Astrocyte (in vitro differentiated cells and primary cell): ENCODE measurements around the gene CCL28. TPM values are rescaled to one million over a fixed set of nuclear protein-coding genes. Genes with fewer than 3 reads are reported as not detected.

Experiments used
- DNase-seq: peaks from one replicate; pipeline ENCODE4 v3.0.0-alpha.2; 2010; ENCODE audit warnings: low read depth
- FAIRE-seq: peaks from 2 replicates; lab custom pipeline; 2011; peaks lifted over from hg19 to GRCh38; lab: Jason Lieb, UNC
- H2AFZ ChIP-seq: 2 replicates; pipeline ENCODE4 v1.6.0; 2012; ENCODE audit warnings: low read depth, low read length, inconsistent platforms
- H3K27ac ChIP-seq: 2 replicates; pipeline ENCODE4 v1.5.1; 2011; ENCODE audit warnings: low read depth, low read length, inconsistent platforms
- H3K27me3 ChIP-seq: 2 replicates; pipeline ENCODE4 v1.6.0; 2011; ENCODE audit warnings: low read length, inconsistent platforms; ENCODE audit not compliant: insufficient read depth
- H3K36me3 ChIP-seq: 2 replicates; pipeline ENCODE4 v1.5.1; 2011; ENCODE audit warnings: low read length, inconsistent platforms; ENCODE audit not compliant: insufficient read depth
- H3K4me1 ChIP-seq: 2 replicates; pipeline ENCODE4 v1.5.1; 2011; ENCODE audit warnings: low read length, inconsistent platforms; ENCODE audit not compliant: insufficient read depth
- H3K4me2 ChIP-seq: 2 replicates; pipeline ENCODE4 v1.6.0; 2012; ENCODE audit warnings: low read length, inconsistent platforms
- H3K4me3 ChIP-seq: 2 replicates; pipeline ENCODE4 v1.5.1; 2011; ENCODE audit warnings: low read depth, mild to moderate bottlenecking, low read length, inconsistent platforms; ENCODE audit not compliant: insufficient read depth
- H3K79me2 ChIP-seq: 2 replicates; pipeline ENCODE4 v1.6.0; 2012; ENCODE audit warnings: mild to moderate bottlenecking, low read length, inconsistent platforms; ENCODE audit not compliant: insufficient read depth
- H3K9ac ChIP-seq: 2 replicates; pipeline ENCODE4 v1.6.0; 2012; ENCODE audit warnings: mild to moderate bottlenecking, low read length, inconsistent platforms
- H3K9me3 ChIP-seq: 2 replicates; pipeline ENCODE4 v1.5.1; 2012; ENCODE audit warnings: low read depth, mild to moderate bottlenecking, low read length, inconsistent platforms; ENCODE audit not compliant: insufficient read depth
- H4K20me1 ChIP-seq: 2 replicates; pipeline ENCODE4 v1.6.0; 2012; ENCODE audit warnings: low read length, inconsistent platforms; ENCODE audit not compliant: insufficient read depth
- H3K27ac Mint-ChIP-seq: one replicate; pipeline ENCODE4 v1.8.0; 2021; ENCODE audit warnings: mild to moderate bottlenecking, mixed read lengths; ENCODE audit not compliant: unreplicated experiment
- H3K27me3 Mint-ChIP-seq: one replicate; pipeline ENCODE4 v1.8.0; 2021; ENCODE audit warnings: low read depth, mixed read lengths; ENCODE audit not compliant: unreplicated experiment
- H3K36me3 Mint-ChIP-seq: one replicate; pipeline ENCODE4 v1.8.0; 2021; ENCODE audit warnings: low read depth, mixed read lengths; ENCODE audit not compliant: unreplicated experiment
- H3K4me1 Mint-ChIP-seq: one replicate; pipeline ENCODE4 v1.8.0; 2021; ENCODE audit warnings: low read depth, mixed read lengths; ENCODE audit not compliant: unreplicated experiment
- H3K4me3 Mint-ChIP-seq: one replicate; pipeline ENCODE4 v1.8.0; 2021; ENCODE audit warnings: mild to moderate bottlenecking, moderate library complexity, mixed read lengths; ENCODE audit not compliant: unreplicated experiment
- H3K9me3 Mint-ChIP-seq: one replicate; pipeline ENCODE4 v1.8.0; 2021; ENCODE audit warnings: mild to moderate bottlenecking, mixed read lengths; ENCODE audit not compliant: unreplicated experiment
- CTCF ChIP-seq: IDR thresholded peaks from 2 replicates; pipeline ENCODE4 v1.5.1; 2011; ENCODE audit warnings: low read depth, mild to moderate bottlenecking, inconsistent platforms, low read length, moderate library complexity; ENCODE audit not compliant: insufficient read depth
- EZH2 ChIP-seq: IDR thresholded peaks from 2 replicates; pipeline ENCODE4 v1.6.1; 2012; ENCODE audit warnings: mild to moderate bottlenecking, low read length, inconsistent platforms; ENCODE audit not compliant: insufficient read depth
- total RNA-seq: library from RNA; stranded (reverse); gene quantifications from 2 replicates; pipeline ENCODE4 v1.2.1, GENCODE V29; 2021

Gene CCL28
- total RNA-seq, 1 donor from 2014 or later = 0.16 TPM

- peaks cover 14% of the 10 kb centered on the region for H3K4me1 ChIP-seq
- Mint-ChIP-seq H3K27ac (peak overlapping the region; percentile 87), H3K27me3 (no peaks in the 10 kb centered on the region), H3K4me3 (peak overlapping the region; percentile 14), H3K9me3 (no peaks in the 10 kb centered on the region), H3K36me3 (no peaks in the 10 kb centered on the region), H3K4me1 (peaks cover 19% of the 10 kb centered on the region)
- no peaks in the 10 kb centered on the region for H3K36me3 ChIP-seq
- TF ChIP-seq CTCF (no peak), EZH2 (no peak)
- H3K27ac ChIP-seq = no peak overlapping the region
- FAIRE-seq (no peak), DNase-seq (peak; percentile 79)
- no peaks in the 10 kb centered on the region for H4K20me1 ChIP-seq
- H3K9me3 ChIP-seq = no peaks in the 10 kb centered on the region
- H2AFZ ChIP-seq = no peak overlapping the region
- no peak overlapping the region for H3K9ac ChIP-seq
- no peak overlapping the region for H3K4me2 ChIP-seq
- H3K4me3 ChIP-seq = no peak overlapping the region
- no peaks in the 10 kb centered on the region for H3K79me2 ChIP-seq
- H3K27me3 ChIP-seq = no peaks in the 10 kb centered on the region
Measured at GRCh38 chr5:43421450-43422133, 9.4 kb upstream of the CCL28 start.

GRCh38 chr5:43420241-43420640 lies 8.1 kb upstream of the CCL28 start:
- Histone ChIP-seq H2AFZ (no peak overlapping the region), H3K9ac (no peak overlapping the region), H3K4me1 (peaks cover 14% of the 10 kb centered on the region), H3K4me3 (no peak overlapping the region), H3K4me2 (no peak overlapping the region), H3K27ac (no peak overlapping the region), H3K9me3 (no peaks in the 10 kb centered on the region), H3K79me2 (no peaks in the 10 kb centered on the region), H3K36me3 (no peaks in the 10 kb centered on the region), H4K20me1 (no peaks in the 10 kb centered on the region), H3K27me3 (no peaks in the 10 kb centered on the region)
- Mint-ChIP-seq H3K4me3 (no peak overlapping the region), H3K27me3 (no peaks in the 10 kb centered on the region), H3K27ac (no peak overlapping the region), H3K4me1 (peaks cover 13% of the 10 kb centered on the region), H3K9me3 (no peaks in the 10 kb centered on the region), H3K36me3 (no peaks in the 10 kb centered on the region)
- FAIRE-seq (no peak), DNase-seq (peak; percentile 30)
- TF ChIP-seq CTCF (no peak), EZH2 (no peak)

- Mint-ChIP-seq H3K27me3 (no peaks in the 10 kb centered on the region), H3K4me1 (peaks cover 13% of the 10 kb centered on the region)
Measured at GRCh38 chr5:43418561-43418960, 6.4 kb upstream of the CCL28 start.

More at GRCh38 chr5:43418561-43418960, 6.4 kb upstream of the CCL28 start:
- no peak overlapping the region for H3K4me3 ChIP-seq
- no peaks in the 10 kb centered on the region for H3K79me2 ChIP-seq
- no peak overlapping the region for H3K4me2 ChIP-seq
- FAIRE-seq (no peak), DNase-seq (no peak)
- H3K27me3 ChIP-seq = no peaks in the 10 kb centered on the region
- H3K9ac ChIP-seq = no peak overlapping the region
- H3K27ac ChIP-seq = no peak overlapping the region
- Mint-ChIP-seq H3K9me3 (no peaks in the 10 kb centered on the region), H3K4me3 (no peak overlapping the region), H3K36me3 (no peaks in the 10 kb centered on the region), H3K27ac (no peak overlapping the region)
- H2AFZ ChIP-seq = no peak overlapping the region
- no peaks in the 10 kb centered on the region for H3K9me3 ChIP-seq
- no peak for TF ChIP-seq CTCF
- TF ChIP-seq EZH2 = no peak
- peaks cover 14% of the 10 kb centered on the region for H3K4me1 ChIP-seq
- no peaks in the 10 kb centered on the region for H4K20me1 ChIP-seq
- no peaks in the 10 kb centered on the region for H3K36me3 ChIP-seq
